SKM-1 treated with dmso at 0.1 percent for 144 hours (cell line): Measurements from ENCODE around the gene ADORA1.

Source experiments
- DNase-seq: peaks from one replicate; lab custom pipeline; 2025; ENCODE audit not compliant: unreplicated experiment; lab: John Stamatoyannopoulos, UW

Gene ADORA1

DNA sequence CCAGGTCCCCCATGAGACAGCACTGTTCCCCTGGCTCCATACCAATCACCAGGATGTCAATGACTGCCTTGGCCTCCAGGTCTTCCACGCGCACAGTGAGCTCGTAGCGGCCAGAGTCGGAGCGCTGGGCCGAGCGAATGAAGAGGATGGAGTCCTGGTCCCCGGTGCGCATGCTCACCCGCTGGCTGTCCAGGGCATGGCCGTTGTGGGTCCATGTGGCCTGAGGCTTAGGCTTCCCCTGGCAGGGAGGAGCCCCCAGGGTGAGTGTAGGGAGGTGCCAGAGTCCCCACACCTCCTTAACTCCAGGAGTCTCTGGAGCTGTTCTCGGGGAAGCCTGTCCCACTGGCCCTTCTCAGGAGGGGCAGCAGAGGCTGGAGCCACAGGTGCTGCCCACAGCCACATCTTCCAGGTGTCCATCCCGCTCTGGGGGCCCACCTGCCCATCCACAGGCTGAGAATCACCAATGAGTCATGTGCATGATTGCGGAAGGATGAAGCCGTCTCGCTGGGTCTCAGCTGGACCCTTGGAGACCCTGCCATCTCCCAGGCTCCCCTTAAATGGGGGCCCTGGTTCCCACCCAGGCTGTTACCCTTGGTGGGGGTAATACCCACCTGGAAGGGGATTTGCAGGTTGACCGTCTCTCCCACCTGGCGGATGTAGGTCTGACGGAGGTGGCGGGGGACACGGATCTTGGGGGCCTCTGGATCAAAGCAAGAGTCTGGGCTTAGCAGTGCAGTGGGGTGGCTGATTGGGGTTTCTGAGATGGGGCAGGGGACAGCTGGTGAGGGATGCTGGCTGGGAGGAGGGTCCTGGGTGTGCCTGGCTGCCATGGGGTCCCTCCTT lies 44.0 kb downstream of the ADORA1 start:
- no peak for DNase-seq

DNA sequence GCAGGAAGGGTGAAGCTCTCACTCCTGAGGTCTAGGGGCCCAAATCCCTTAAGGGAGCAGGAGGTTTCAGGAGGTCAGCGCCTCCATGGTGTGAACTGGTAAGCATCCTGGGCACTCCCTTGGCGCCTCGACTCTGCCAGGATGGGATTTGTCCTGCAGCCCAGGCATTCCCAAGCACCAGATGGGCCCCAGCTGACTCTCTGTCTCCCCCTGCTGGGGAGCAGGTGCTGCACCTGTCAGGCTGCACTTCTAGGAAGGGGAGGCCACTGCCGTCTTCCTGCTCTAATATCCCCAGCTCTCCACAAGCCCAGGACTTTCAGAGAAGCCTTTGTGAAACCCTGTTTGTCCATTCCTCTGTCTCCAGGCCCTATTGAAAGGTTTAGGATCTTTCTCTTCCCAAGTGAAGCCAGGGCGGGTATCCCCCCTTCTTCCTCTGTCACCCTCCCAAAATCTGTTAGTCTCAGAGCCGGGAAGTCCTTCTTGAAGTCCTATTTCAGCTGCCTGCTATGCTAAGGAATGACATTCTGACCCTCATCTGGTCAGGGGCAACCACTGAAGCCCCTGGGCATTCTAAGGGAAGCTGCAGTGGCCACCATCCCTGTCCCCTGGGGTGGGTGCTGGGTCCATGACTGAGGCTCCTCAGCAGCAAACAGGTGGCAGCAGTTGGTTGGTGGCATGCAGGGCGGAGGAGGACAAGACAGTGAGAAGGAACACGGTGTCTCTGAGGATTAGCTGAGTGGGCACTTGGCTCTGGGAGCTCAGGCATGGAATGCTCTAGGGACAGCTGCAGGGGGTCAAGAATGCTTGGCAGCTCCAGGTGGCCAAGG lies 44.9 kb downstream of the ADORA1 start:
- DNase-seq = peak; percentile 75

DNA sequence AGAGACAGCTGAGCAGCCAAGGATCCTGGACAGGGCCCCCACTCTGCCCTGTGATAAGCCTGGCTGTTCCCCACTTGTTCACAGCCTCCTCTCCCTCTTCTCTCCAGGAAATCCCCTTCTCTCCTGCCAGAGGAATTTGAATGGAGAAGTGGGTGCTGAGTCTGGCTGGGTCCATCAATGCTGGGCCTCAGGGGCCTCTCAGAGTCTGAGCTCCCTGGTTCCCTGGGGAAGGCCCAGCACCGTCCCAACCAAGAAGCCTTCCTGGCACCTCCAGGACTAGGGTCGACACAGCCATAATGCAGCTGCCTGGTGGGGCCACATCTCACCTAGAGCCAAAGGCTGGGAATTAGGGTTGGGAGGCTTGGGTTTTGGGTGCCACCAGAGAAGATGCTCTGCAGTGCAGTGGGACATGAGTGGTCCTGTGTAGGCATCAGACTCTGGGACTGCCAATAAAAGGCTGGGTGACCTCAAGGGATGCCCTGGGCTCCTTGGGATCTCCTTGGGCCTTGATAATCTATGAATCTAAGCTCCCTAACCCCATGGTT lies 45.6 kb downstream of the ADORA1 start:
- DNase-seq = no peak

DNA sequence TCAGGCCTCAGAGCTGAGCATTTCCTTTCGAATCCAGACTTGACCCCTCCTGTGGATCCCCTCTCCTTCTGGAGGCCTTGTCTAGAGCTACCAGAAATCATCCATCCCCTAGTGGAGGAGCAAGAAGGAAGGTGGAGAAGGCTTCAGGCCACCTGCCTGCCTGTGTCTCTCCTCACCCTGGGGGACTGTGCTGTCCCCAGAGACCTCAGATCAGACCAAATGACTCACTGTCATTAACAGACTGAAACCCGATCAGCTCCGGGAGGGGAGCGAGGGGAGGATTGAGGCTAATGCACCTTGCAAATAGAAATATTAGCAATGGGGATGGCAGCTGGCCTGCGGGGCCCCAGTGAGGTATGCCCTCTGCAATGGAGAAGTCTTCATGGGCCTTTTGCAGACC lies 46.0 kb downstream of the ADORA1 start:
- no peak for DNase-seq

DNA sequence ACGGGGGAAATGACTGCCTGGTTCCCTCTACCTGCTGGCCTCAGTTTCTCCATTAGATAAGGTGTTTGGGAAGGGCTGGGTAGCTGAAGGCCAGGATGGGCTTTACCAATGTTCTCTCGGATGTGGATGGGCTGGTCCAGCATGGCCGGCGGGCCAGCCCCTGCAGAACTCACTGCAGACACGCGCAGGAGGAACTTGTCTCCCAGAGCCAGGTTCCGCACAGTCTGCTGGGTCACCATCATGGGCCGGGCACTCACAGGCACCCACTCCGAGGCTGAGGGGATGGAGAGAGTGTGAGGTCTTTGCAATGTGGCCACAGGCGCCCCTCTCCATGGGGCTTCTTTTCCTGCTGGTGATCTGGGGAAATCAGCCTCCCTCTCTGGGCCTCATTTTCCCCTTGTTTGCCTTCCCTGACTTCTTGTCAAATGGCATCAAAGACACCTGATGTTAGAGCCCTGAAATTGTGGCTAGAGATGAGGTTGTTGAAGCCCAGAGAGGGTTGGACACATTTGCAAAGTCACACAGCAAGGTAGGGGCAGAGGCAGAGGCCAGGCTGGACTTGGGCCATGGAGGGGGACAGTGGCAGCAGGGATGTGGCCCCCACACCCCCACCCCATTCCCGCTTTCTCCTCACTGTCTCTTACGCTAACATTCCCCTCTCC lies 46.9 kb downstream of the ADORA1 start:
- no peak for DNase-seq

DNA sequence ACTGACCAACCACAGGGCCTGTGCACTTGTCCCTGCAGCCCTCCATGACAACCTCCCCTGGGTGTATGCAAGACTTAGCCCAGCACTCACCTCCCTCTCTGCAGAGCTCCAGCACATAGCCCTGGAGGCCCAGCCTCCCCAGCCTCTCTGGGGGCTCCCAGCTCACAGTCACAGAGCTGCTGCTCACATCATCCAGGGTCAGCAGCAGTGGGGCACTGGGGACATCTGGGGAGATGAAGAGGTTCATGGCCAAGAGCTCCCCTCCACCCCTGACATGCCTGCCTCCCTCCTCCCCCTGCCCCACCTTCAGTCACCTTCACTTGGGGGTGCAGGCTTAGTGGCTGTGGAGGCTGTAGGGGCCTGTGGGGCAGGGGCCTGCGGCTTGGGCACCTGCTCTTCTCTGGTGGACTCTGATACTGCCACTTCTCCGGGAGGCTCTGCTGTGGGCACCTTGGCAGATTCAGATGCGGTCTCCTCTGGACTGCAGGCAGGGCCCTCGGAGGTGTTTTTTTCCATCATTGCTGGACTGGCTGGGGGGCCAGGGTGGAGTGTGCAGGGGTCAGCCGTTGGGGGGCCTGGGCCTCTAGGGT lies 47.8 kb downstream of the ADORA1 start, which contains the start of gene MYBPH:
Gene MYBPH, minus strand, starts transcription at position 590 of the 590 bp plus-strand sequence. Its CDS starts 71 bp downstream, at position 519.
- no peak for DNase-seq

DNA sequence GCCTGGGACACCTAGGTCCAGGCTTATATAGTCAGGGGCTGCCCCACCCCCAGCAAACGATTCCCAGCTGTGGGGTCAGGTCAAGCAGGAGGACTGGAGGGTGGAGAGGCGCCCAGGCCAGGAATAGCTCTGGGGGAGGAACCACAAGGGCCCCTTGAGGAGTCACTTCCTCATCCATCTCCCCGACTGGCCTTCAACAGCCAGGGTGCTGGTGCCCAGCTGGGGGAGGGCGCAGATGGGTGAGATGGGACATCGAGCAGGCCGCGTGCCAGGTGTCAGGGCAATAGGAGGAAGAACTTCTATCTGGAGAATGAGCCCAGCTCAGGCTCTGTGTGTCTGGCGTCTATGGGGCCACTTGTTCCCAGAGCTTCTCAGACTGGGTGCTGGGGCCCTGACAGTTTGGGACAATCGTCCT lies 48.3 kb downstream of the ADORA1 start:
- peak; percentile 97 for DNase-seq

DNA sequence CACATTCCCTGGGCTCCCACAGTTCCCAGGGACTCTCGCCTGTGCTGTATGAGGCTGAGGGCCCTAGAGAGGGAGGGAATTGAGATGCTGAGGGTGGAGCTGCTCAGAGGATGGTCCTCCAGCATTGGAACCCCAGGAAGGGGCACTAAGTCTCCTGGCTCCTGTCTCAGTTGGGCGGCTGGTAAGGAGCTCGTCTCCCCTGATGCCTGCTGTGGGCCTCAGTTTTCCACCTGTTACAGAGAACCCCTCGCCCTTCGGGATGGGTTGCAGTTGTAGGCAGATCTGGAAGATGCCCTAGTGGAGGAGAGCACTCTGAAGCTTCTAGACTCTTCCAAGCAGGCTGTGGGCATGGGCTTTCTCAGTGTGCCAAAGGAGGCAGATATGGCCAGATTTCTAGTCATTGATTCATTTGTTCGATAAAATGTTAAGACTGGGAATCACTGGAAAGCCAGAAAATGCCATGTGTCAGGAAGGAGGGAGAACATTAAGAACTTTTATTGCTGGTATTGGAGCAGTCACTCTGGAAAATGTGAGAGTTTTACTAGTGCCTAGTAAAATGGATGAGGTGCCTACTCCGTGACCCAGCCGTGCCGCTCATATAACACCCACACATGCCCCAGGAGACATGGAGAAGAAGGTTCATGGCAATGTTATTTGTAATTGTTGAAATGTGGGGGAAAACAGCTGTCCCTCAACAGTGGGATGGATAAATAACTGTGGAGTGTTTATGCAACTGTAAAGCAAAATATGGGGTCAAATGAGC lies 48.9 kb downstream of the ADORA1 start:
- no peak for DNase-seq

DNA sequence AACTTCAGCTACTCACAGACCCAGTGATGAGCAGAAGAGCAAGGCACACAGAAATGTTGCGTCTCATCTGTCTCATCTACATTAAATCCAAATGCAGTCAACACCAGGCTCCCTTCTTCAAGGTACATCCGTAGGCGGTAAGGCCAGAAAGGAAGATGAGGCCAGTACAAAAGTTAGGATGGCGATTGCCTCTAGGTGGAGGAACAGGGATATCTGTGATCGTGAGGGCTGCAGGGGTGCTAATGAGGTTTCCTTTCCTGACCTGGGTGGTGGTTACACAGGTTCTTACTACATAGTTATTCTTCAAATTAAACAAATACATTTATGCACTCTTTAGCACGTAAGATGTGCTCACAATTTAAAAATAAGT lies 49.5 kb downstream of the ADORA1 start:
- no peak for DNase-seq

DNA sequence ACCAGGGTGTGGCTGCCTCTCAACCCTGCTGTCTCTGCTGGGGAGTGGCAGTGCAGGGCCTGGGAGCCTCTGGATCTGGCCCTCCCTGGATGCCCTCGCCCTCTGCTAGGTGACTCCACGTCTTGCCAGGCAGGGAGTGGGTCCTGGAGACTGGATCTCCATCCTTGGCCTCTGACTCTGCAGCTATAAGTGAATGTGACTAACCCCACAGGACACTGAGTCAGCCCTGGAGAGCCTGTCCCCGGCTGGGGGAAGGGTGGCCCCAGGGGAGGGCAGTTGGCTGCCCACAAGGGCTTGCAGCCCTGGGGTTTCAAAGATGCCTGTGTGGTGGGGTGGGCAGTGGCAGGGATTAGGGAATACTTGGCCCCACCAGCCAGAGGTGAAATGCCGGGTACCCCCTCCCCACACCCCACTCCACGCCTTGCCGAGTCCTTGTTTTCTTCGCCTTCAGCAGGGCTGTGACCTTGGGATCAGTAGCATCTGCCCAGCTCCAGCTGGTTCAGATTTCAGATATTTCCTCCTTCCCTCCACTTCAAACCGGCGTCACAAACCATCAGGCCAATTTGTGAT lies 50.0 kb downstream of the ADORA1 start:
- peak; percentile 58 for DNase-seq

DNA sequence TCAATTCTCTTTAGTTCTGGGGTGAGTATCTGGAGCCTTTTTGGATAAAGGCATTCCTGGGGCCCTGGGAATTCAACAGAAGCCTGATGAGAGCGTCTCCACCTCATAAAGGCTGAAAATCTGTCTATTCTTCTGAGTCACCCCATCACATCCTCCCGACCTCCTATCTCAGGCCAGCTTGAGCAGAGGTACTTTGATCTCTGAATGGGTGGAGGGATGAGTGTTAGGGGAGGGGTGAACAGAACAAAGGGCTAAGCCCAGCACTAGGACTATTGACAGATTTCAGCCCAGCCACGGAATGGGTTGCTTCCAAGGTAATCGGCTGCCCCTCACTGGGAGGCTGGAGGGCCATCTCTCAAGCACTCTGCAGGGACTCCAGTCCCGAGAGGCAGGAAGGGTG lies 50.6 kb downstream of the ADORA1 start:
- DNase-seq = no peak

DNA sequence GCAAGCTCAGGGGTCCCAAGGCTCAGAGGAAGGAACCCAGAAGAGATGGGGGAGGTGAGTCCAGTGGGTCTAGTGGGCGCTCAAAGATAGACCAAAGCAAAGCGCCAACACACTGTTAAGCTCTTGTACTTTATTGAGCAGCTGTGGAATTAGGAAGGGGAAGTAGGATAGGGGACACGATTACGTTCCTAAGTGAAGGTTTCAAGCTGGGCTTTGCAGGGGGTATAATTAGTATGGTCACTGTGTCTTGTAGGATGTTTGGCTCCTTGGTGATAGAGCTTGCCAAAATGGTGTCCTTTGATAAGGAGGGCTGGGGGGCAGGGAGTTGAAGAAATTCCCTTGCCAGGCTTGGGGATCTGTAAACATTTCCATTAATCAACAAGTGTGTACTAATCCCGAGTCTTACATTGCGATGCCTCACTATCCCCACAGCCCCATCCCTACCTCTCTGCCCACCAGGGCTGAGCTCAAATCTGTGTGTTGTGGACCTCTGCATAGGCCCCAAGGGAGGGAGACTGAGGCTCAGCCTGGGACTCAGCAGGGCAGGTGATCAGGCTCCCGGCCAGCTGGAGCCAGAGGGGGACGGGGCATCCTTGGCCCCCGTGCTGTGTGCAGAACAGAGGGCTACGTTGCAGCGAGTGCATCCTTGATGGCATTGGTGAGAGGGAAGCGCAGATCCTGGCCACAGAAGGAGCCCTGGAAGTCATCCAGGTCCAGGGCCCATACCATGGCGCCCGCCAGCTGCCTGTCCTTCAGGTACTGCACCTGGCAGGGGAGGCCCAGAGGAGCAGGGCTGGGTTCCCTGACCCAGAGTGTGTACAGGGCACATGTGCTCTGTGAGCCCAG lies 51.5 kb downstream of the ADORA1 start:
- DNase-seq = peak; percentile 18

DNA sequence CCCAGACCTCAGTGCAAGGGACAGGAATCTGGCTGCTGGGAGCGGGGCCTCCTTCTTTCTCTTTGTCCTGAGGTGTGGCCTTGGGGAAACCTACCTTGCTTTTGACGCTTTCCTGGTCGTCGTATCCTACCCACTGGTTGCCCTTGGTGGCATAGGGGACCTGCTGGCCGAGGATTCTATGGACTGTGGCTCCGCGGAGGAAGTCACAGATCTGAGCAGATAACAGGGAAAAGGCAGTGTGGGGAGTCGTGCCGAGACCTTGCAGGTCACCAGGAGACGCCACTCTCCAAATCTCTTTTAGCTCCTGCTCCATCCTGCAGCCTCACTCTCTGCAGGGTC lies 52.1 kb downstream of the ADORA1 start:
- DNase-seq = no peak

DNA sequence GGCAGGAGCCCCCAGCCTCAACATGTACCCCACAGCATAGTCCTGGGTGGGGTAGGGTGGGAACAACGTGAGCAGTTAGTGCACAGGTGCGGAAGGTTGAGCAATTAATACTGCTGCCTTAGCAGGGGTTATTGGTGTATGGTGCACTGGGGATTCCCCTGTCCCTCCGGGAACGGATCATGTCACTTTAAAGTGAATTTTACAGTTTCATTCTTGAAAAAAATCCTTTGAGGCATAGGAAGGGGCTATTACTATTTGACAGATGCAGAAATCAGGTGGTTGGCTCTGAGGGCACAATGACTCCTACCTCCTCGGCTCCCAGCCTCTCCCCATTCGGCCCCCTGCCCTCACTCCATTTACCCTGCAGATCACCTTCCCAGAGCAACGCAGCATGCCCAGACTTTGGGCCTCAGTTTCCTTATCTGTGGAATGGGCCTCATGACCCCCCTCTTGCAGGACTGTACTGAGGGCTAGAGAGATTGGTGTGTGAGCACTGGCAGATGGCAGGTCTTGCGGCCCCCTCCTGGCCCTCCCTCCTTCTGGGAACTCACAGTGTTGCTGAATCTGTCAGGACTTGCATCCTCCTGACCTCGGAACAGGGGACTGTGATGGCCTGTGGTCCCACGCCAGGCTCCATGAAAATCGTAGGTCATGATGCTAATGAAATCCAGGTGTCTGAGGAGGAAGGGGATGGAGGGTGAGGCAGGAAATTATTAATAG lies 53.2 kb downstream of the ADORA1 start:
- no peak for DNase-seq

DNA sequence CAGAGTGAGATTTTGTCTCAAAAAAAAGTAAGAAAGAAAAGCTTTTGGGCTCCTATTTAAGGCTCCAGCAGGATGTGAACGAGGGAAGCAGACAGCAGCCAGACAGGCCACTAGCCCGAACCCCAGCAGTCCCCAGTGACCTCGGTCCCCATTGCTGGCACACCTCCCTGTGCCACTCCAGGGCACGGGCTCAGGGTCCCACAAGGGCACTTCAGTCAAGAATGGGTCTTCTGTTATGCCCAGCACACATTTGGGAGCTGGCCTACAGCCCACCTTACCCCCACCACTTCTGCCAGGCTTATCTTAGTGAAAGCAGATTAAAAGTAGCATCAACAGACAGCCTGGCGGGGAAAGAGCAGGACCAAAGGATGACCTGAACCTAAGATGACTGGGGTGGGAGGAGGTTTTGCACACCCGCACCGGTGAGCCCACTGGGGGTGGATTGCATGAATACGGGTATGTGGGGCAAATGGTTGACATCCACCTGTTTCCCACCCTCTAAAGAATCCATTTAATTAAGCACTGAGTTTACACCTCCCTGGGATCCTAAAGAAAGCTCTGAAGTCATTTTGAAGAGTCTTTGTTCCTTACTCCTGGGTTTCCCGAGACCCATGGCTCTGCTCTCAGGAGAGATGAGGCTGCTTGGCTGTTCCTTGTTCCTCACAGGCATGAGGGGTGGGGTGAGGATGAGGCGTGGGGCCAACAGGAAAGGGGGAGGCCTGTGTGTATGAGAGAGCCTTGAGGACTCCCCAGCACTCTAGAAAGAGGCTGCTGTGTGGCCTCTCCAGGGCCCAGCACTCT lies 54.3 kb downstream of the ADORA1 start:
- DNase-seq = no peak

DNA sequence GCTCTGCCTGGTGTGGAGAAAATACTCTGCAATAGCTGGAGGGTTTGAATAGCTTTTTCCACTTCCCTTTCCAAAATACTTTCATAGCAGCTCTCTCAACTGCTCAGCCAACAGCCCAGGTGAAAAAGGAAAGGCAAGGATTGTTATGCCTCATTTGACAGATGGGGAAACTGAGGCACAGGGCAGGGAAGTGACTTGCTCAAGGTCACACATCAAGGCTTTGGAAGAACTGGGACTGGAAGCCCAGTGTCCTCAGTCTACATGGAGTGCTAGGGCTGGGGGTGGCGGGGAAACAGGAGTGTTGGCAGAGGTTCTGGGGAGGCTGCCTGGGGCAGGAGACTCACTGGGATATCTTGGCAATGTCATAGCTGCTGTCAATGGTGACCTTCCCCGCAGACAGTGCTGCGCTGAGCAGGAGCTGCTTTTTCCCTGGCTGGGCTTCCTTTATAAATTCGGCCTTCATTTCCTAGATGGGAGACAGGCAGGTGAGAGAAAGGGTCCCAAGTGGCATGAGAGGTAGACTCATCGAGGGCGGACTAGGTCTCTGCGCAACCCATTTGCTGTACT lies 54.9 kb downstream of the ADORA1 start:
- DNase-seq = peak; percentile 29

DNA sequence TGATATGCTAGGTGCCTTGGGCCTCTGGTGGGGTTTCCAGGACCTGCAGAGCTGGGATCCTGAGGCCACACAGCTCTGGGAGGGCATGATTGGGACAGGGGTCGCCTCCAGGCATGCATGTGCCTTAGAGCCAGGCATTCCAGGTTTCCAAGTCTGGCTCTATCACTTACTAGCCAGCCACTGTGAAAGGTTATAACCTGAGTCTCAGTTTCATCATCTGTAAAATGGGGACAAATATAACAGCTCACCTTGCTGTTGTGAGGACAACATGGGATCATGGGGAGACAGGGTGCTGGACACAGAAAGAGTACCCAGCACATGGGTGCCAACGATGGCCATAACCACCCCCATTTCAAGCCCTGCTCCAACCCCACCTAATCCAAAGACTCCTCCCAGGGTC lies 56.3 kb downstream of the ADORA1 start:
- no peak for DNase-seq
